GM23338 (cell line): ENCODE measurements around the gene CPXM2. TPM values are rescaled to one million over a fixed set of nuclear protein-coding genes. Genes with fewer than 3 reads are reported as not detected.

Experiments
- ATAC-seq: fragments of 200-7000 bp; cut with Tn5 transposase; 3 replicates; pipeline ENCODE4 v1.9.1; 2020
- DNase-seq: peaks from one replicate; pipeline ENCODE4 v3.0.0-alpha.2; 2015; ENCODE audit warnings: low spot score
- H2AFZ ChIP-seq: fragments of 200-600 bp; sonication (generic); 2 replicates; pipeline ENCODE4 v1.8.0; 2016; ENCODE audit warnings: antibody characterized with exemption, mild to moderate bottlenecking, moderate library complexity
- H3F3A ChIP-seq: fragments of 200-600 bp; sonication (generic); replicated peaks from 2 replicates; pipeline ENCODE4 v1.8.0; 2017; ENCODE audit warnings: antibody characterized with exemption, mixed run types, low read depth
- H3K27ac ChIP-seq: fragments of 200-600 bp; sonication (generic); 2 replicates; pipeline ENCODE4 v1.6.1; 2016; ENCODE audit warnings: low read depth
- H3K27me3 ChIP-seq: fragments of 200-600 bp; sonication (generic); 2 replicates; pipeline ENCODE4 v1.8.0; 2016; ENCODE audit warnings: mild to moderate bottlenecking, mixed run types, moderate library complexity; ENCODE audit not compliant: insufficient read depth
- H3K36me3 ChIP-seq: fragments of 200-600 bp; sonication (generic); 2 replicates; pipeline ENCODE4 v1.8.0; 2016; ENCODE audit warnings: mild to moderate bottlenecking; ENCODE audit not compliant: insufficient read depth
- H3K4me1 ChIP-seq: fragments of 200-600 bp; sonication (generic); 2 replicates; pipeline ENCODE4 v1.8.0; 2016; ENCODE audit warnings: mild to moderate bottlenecking, moderate library complexity; ENCODE audit not compliant: insufficient read depth
- H3K4me2 ChIP-seq: fragments of 200-600 bp; sonication (generic); 2 replicates; pipeline ENCODE4 v1.7.1; 2017; ENCODE audit warnings: mixed run types
- H3K4me3 ChIP-seq: fragments of 200-600 bp; sonication (generic); 2 replicates; pipeline ENCODE4 v1.6.1; 2016; ENCODE audit warnings: mixed run types
- H3K79me2 ChIP-seq: fragments of 200-600 bp; sonication (generic); replicated peaks from 2 replicates; pipeline ENCODE4 v1.8.0; 2017; ENCODE audit warnings: mild to moderate bottlenecking; ENCODE audit not compliant: insufficient read depth
- H3K9me2 ChIP-seq: fragments of 200-600 bp; sonication (generic); 2 replicates; pipeline ENCODE4 v1.8.0; 2017; ENCODE audit not compliant: insufficient read depth
- H4K20me1 ChIP-seq: fragments of 200-600 bp; sonication (generic); replicated peaks from 2 replicates; pipeline ENCODE4 v1.8.0; 2017; ENCODE audit warnings: mild to moderate bottlenecking; ENCODE audit not compliant: insufficient read depth
- H3K27ac Mint-ChIP-seq: 2 replicates; pipeline ENCODE4 v1.8.0; 2020; ENCODE audit warnings: inconsistent platforms, mild to moderate bottlenecking, moderate library complexity, mixed read lengths
- H3K27me3 Mint-ChIP-seq: 3 replicates; pipeline ENCODE4 v1.8.0; 2022; ENCODE audit warnings: low read depth, mild to moderate bottlenecking, moderate library complexity, mixed read lengths, inconsistent platforms; ENCODE audit not compliant: insufficient read depth, poor library complexity
- H3K36me3 Mint-ChIP-seq: 3 replicates; pipeline ENCODE4 v1.8.0; 2021; ENCODE audit warnings: low read depth, mild to moderate bottlenecking, inconsistent platforms, moderate library complexity, mixed read lengths
- H3K4me1 Mint-ChIP-seq: 3 replicates; pipeline ENCODE4 v1.8.0; 2020; ENCODE audit warnings: mild to moderate bottlenecking, inconsistent platforms, mixed read lengths
- H3K4me3 Mint-ChIP-seq: 3 replicates; pipeline ENCODE4 v1.8.0; 2021; ENCODE audit warnings: moderate library complexity, mild to moderate bottlenecking, inconsistent platforms, mixed read lengths
- H3K9me3 Mint-ChIP-seq: 3 replicates; pipeline ENCODE4 v1.8.0; 2020; ENCODE audit warnings: moderate library complexity, mild to moderate bottlenecking, inconsistent platforms, mixed read lengths
- CREB1 ChIP-seq: fragments of 250-450 bp; sonication (Bioruptor Pico); IDR thresholded peaks from 2 replicates; pipeline ENCODE4 v1.5.0; 2020; ENCODE audit warnings: low read depth, mild to moderate bottlenecking, moderate library complexity
- EZH2 ChIP-seq: fragments of 200-600 bp; sonication (generic); IDR thresholded peaks from one replicate; pipeline ENCODE4 v1.8.0; 2017; ENCODE audit warnings: antibody characterized with exemption, mild to moderate bottlenecking, low read depth; ENCODE audit not compliant: unreplicated experiment
- EZH2phosphoT487 ChIP-seq: fragments of 200-600 bp; sonication (generic); IDR thresholded peaks from one replicate; pipeline ENCODE4 v1.8.1; 2018; ENCODE audit warnings: antibody characterized with exemption; ENCODE audit not compliant: unreplicated experiment
- JUNB ChIP-seq: IDR thresholded peaks from one replicate; pipeline ENCODE4 v1.6.1; 2016; ENCODE audit warnings: antibody characterized with exemption; ENCODE audit not compliant: unreplicated experiment
- POLR2AphosphoS5 ChIP-seq: IDR thresholded peaks from 2 replicates; pipeline ENCODE4 v1.6.1; 2016; ENCODE audit warnings: antibody characterized with exemption, low read depth
- REST ChIP-seq: IDR thresholded peaks from one replicate; pipeline ENCODE4 v1.6.1; 2018; ENCODE audit warnings: antibody characterized with exemption; ENCODE audit not compliant: unreplicated experiment
- STAT1 ChIP-seq: IDR thresholded peaks from one replicate; pipeline ENCODE4 v1.6.1; 2016; ENCODE audit warnings: antibody characterized with exemption; ENCODE audit not compliant: unreplicated experiment
- ZNF114 ChIP-seq: fragments of 250-450 bp; sonication (Bioruptor Pico); IDR thresholded peaks from 2 replicates; pipeline ENCODE4 v1.5.0; 2020; ENCODE audit warnings: mild to moderate bottlenecking, moderate library complexity
- ZNF331 ChIP-seq: fragments of 250-450 bp; sonication (Bioruptor Pico); IDR thresholded peaks from 2 replicates; pipeline ENCODE4 v1.5.0; 2020; ENCODE audit warnings: low read depth, mild to moderate bottlenecking, moderate library complexity
- polyA plus RNA-seq: library from polyadenylated mRNA; unstranded; fragments of >200 nt; fragmentation: Nextera tagmentation; extraction: Ambion mirVana; gene quantifications from 2 replicates; pipeline ENCODE4 v1.2.1, GENCODE V29; 2016
- total RNA-seq: library from RNA; depleted of rRNA; stranded (reverse); fragments of >200 nt; shearing (Covaris generic); gene quantifications from 2 replicates; pipeline ENCODE4 v1.2.3, GENCODE V29; 2014
- TF ChIP-seq, protein P1 (sequence below), 2 experiments: fragments of 200-600 bp in 1 of 2; sonication (generic) in 1 of 2; conservative IDR thresholded peaks; 2 replicates each; pipeline versions ENCODE4 v1.5.1 to v1.6.1; 2016 to 2017; ENCODE audit warnings: antibody characterized with exemption in 2 of 2, low read depth in 2 of 2, mild to moderate bottlenecking in 2 of 2, moderate library complexity in 1 of 2

The CPXM2 gene
- total and polyA plus RNA-seq, 2 experiments from 2014 or later: 1.6 to 8.1 TPM

DNA sequence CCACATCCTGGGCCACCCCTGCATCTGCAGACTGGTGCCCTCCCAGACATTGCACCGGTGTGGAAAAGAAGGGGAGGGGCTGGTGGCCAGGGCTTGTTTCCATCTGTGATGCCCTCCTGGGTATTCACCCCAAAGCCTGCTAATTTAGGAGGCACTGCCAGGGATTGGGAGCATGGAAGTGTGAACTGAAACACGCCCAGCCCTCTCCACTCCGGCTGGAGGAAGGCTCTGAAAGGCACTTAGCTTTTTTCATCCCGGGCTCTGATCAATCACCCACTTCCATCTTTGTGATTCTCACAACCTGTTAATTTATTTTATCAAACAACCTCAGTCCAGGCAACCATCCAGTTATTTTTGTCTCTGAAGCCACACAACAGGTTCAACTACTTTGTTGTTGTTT, 20.9 kb upstream of the CPXM2 start:
- Histone ChIP-seq H3K4me2 (no peak overlapping the region), H3K9me2 (no peaks in the 10 kb centered on the region), H3K4me1 (peaks cover 15% of the 10 kb centered on the region), H3K36me3 (no peaks in the 10 kb centered on the region), H3F3A (no peaks in the 10 kb centered on the region), H2AFZ (no peak overlapping the region), H3K4me3 (no peak overlapping the region), H4K20me1 (no peaks in the 10 kb centered on the region), H3K79me2 (no peaks in the 10 kb centered on the region), H3K27me3 (no peaks in the 10 kb centered on the region), H3K27ac (no peak overlapping the region)
- Mint-ChIP-seq H3K9me3 (no peaks in the 10 kb centered on the region), H3K27me3 (peaks cover 11% of the 10 kb centered on the region), H3K4me1 (peaks cover 23% of the 10 kb centered on the region), H3K27ac (no peak overlapping the region), H3K36me3 (no peaks in the 10 kb centered on the region), H3K4me3 (no peak overlapping the region)
- TF ChIP-seq EZH2phosphoT487: no peak
- TF ChIP-seq ZNF331 (CRISPR knock-in tag): no peak
- TF ChIP-seq, protein P1, sequence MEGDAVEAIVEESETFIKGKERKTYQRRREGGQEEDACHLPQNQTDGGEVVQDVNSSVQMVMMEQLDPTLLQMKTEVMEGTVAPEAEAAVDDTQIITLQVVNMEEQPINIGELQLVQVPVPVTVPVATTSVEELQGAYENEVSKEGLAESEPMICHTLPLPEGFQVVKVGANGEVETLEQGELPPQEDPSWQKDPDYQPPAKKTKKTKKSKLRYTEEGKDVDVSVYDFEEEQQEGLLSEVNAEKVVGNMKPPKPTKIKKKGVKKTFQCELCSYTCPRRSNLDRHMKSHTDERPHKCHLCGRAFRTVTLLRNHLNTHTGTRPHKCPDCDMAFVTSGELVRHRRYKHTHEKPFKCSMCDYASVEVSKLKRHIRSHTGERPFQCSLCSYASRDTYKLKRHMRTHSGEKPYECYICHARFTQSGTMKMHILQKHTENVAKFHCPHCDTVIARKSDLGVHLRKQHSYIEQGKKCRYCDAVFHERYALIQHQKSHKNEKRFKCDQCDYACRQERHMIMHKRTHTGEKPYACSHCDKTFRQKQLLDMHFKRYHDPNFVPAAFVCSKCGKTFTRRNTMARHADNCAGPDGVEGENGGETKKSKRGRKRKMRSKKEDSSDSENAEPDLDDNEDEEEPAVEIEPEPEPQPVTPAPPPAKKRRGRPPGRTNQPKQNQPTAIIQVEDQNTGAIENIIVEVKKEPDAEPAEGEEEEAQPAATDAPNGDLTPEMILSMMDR (conservative IDR thresholded peaks at IDR 0.05; ENCODE audit: low read depth in 2 of 2): no peak
- no peak for TF ChIP-seq EZH2
- no peak for TF ChIP-seq STAT1
- ATAC-seq (no peak), DNase-seq (no peak)

GRCh38 chr10:123911866-123912265, 20.3 kb upstream of the CPXM2 start:
- no peak overlapping the region for H3K4me2 ChIP-seq
- no peaks in the 10 kb centered on the region for H3K79me2 ChIP-seq
- no peaks in the 10 kb centered on the region for H3K27me3 ChIP-seq
- no peaks in the 10 kb centered on the region for H3K9me2 ChIP-seq
- H3K27me3 Mint-ChIP-seq: peaks cover 12% of the 10 kb centered on the region
- H3K4me1 Mint-ChIP-seq: peaks cover 27% of the 10 kb centered on the region
- ATAC-seq: no peak
- H3K27ac Mint-ChIP-seq: no peak overlapping the region
- H3K9me3 Mint-ChIP-seq: no peaks in the 10 kb centered on the region
- no peaks in the 10 kb centered on the region for H3F3A ChIP-seq
- no peak overlapping the region for H3K4me3 Mint-ChIP-seq
- H3K27ac ChIP-seq: no peak overlapping the region
- H3K36me3 ChIP-seq: no peaks in the 10 kb centered on the region
- TF ChIP-seq REST (no peak), EZH2phosphoT487 (no peak), JUNB (no peak), EZH2 (no peak), POLR2AphosphoS5 (no peak), ZNF114 (CRISPR knock-in tag) (no peak), CREB1 (CRISPR knock-in tag) (no peak)
- TF ChIP-seq, protein P1 (conservative IDR thresholded peaks at IDR 0.05; ENCODE audit: low read depth in 2 of 2): no peak
- H3K4me3 ChIP-seq: no peak overlapping the region
- H3K4me1 ChIP-seq: peaks cover 20% of the 10 kb centered on the region
- no peak overlapping the region for H2AFZ ChIP-seq
- H3K36me3 Mint-ChIP-seq: no peaks in the 10 kb centered on the region
- DNase-seq: no peak
- no peaks in the 10 kb centered on the region for H4K20me1 ChIP-seq
